Measurements from ENCODE around the gene SYT12.
"Not testable (repeated sequence)": the region's sequence is repeated elsewhere in the genome, so short reads cannot be mapped to it uniquely, and the experiment has no call there.

SYT12 gene

DNA sequence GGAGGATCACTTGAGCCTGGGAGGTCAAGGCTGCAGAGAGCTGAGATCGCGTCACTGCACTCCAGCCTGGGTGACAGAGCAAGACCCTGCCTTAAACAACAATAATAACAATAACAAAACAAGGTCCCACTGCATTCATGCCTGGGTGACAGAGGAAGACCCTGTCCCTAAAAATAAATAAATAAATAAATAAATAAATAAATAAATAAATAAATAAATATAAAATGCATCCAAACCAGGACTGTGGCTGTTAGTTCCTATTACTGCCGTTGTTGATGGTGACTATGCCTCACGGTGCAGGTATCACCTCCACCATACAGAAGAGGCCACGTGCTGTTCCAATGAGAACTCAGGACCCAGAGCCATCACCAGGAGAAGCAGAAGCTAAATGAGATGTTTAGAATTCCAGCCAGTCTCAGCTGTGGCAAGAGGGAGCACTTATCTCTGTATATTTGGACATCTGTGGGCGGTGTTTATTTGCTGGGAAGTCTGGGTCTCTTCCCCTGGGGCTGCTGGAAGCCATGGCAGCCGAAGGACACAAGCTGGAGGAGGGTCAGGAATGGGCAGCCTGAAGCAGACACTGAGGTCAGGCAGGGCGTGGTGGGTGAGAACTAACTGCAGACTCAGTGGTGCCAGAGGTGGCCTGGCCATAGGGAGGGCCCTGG, 26.2 kb upstream of the SYT12 start:
- DNase-seq (ENCODE audit: low spot score) = no peak

DNA sequence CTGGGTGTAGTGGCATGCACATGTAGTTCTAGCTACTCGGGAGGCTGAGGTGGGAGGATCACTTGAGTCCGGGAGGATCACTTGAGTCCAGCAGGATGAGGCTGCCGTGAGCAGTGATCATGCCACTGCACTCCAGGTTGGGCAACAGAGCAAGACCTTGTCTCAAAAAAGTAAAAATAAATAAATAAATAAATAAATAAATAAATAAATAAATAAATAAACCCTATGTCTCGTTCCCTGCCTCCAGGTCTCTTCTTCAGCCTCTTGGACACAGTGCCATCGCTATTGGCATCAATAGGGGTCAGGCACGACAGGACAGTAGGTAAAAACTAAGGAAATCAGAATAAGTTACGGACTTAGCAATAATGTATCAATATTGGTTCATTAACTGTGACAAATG, 23.4 kb upstream of the SYT12 start:
- DNase-seq (ENCODE audit: low spot score) = no peak

DNA sequence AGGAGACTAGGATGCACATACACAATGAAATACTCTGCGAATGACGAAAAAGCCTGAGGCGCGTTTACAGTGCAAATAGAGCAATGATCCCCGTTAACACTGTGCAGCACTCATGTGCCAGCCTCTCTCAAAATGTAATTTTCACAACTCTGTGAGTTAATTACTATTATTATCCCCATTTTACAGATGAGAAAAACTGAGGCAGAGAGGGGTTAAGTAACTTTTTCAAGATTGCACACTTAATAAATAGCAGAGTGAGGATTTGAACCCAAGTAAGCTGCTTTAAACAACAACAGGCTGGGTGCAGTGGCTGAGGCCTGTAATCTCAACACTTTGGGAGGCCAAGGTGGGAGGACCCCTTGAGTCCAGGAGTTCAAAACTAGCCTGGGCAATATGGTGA, 21.6 kb upstream of the SYT12 start:
- DNase-seq (ENCODE audit: low spot score) = no peak

DNA sequence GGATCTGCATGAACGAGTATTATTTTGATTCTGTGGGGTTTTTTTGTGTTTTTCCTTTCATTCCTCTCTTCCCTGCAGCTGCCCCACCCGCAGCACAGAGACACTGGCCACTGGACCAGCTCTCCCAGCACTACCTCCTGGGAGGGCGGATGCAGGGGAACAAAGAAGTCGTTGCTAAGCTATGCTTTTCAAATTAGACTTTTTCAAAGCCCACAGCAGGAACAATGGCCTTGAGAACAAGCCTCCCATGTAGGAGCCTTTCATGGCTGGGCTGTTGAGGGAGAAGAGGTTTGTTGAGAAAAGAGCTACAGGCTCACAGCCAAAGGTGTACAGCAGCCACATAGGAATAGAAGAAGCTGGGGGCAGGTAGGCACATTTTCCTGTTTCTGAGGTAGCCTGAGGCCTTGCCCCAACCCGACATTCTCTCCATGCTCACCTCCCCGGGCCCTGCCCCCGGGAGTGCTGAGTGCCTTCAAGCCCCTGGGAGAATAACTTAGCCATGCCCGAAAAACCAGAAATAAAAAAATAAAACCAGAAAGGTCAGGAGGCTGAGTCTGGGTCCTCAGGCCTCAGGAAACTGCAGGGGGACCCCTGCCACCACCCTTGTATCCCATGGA, 20.5 kb upstream of the SYT12 start:
- no peak for DNase-seq (ENCODE audit: low spot score)

DNA sequence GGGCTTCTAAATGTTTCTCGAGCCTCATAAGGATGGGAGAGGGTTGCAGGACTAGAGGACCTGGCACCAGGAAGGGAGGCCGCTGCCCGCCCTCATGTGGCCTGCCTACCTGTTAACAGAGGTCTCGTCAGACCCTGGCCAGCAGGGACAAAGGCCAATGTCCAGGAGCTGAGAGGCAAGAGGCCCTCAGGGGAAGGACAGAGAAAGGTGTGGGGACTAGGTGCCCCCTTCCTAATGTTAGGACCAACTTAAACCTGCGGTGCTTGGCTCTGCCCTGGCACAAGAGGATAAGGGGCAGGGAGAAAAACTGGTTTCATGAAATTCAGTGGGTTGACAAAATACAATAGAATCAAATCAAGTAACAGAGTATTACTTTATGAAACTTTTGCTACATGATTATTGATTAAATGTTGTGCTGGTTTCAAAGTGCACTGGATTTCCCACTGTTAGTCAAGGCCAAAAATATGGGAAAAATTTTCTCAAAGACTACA, 20.0 kb upstream of the SYT12 start:
- no peak for DNase-seq (ENCODE audit: low spot score)

DNA sequence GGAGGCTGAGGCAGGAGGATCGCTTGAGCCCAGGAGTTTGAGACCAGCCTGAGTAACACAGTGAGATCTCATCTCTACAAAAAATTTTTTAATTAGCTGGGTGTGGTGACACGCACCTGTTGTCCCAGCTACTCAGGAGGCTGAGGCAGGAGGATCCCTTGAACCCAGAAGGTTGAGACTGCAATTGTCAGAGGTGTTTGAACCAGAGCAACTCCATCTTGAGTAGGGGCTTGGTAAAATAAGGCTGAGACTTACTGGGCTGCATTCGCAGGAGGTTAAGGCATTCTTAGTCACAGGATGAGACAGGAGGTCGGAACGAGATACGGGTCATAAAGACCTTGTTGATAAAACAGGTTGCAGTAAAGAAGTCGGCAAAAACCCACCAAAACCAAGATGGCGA, 17.7 kb upstream of the SYT12 start:
- DNase-seq (ENCODE audit: low spot score) = not testable (repeated sequence)

DNA sequence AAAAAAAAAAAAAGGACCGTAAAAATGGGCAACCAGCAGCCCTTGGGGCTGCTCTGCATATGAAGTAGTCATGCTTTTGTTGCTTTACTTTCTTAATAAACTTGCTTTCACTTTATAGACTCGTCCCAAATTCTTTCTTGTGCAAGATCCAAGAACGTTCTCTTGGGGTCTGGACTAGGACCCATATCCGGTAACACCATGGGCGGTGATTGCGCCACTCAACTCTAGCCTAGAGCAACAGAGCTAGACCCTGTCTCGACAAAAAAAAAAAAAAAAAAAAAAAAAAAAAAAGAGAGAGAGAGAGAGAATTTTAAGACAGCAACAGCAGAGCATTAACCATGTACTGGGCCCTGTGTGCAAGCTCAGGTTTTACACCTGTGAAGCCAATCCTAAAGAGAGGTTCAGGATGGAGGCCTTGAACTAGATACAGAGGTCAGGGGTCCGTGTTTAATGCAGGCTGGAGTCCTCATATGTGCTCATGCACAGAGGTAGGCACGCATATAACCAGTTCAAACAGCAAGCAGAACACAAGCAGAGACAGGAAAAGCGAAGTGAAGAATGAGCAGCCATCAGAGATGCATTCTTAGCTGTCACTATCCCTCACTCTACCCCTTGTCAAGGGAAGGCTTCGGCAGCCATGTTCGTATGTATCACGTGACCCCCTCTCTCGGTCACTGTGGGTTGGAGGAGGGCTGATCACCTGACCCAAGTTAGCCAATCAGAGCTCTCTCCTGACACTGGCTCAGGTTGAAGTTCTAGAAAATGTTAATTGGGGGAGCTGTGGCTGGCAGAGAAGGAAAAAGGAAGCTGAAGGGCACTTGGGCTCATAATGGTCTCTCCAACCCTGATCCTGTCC, 16.7 kb upstream of the SYT12 start:
- peak; percentile 55 for DNase-seq (ENCODE audit: low spot score)

DNA sequence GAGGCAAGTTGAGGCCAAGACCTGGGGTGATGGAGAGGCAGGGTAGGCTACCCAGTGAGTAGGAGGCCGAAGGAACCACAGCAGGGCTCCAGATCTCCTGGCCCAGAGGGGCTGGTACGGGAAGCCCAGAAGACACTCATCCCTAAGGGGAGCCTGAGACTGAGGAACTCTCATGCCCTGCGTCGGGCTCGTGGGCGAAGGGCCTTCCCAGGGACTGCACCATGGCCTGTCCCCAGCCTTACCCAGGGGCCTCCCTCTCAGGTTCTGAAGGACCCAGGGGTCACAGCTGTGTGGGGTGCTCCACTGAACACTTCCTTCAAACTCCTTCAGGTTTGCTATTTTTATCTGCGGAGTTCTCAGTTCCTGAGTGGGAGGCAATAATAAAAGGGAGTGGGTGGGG, 15.8 kb upstream of the SYT12 start:
- no peak for DNase-seq (ENCODE audit: low spot score)

DNA sequence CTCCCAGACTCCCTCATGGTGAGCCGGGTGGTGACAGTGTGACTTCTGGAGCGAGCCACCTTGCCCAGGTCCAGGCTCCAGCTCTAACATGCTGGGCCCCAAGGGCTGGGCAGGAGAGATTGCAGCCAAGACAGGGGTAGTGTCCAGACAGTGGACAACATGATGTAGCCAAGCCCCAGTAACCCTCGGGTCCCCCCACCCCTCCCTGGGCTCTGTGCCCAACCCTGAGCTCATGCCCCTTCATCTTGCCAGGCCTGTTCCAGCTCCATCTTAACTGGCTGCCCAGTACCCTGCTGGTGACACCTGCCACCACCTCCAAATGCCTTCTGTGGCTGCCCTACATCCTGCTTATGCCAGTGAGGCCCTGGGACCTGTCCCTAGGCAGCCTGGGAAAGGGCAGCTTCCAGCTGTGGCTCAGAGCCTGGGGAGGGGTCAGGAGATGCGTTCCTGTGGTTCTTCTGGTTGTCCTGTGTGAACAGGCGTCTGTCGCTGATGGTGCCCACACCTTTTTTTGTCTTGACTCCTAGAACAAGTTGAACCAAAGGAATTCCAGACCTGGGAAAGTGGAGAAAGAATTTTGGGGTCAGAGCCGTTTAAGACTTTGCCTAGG, 12.5 kb upstream of the SYT12 start:
- no peak for DNase-seq (ENCODE audit: low spot score)

DNA sequence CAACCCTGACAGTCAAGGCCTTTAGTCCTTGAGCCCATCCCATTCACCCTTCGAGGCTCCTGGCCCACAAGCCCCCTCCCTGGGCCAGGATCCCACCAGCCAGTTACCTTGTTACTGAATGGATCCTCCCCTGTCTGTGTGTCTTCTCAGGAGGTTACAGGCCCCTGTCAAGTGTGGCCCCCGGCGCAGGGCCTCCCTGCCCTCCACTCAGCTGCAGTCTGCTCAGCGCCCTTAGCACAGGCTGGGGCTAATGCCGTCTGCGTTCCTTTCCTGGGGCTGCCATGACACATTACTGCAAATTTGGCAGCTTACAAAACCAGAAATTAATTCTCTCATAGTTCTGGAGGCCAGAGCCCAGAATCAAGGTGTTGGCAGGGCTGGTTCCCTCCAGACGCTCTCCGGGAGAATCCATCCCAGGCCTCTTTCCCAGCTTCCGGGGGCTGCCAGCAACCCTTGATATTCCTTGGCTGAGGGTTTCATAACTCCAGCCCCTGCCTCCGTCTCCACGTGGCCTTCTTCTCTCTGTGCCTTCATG, 9.4 kb upstream of the SYT12 start:
- no peak for DNase-seq (ENCODE audit: low spot score)

DNA sequence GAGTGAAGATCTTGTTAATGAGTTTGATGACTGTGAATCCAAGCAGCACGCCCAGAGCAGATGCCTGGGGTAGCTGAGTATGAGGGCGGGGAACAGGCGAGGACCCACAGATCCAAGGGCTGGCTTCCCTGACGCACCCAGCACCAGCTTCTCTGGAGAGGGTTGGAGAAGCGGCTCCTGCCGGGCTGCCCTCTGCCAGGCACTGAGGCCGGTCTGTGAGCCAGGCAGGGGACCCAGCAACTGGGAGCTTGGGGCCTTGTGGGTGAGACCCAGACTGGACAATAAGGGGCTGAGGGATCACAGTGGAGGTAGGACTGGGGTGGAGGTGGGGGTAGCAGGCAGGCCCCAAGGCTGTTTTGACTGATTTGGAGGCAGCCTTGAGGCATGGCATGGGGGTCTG, 8.6 kb upstream of the SYT12 start:
- no peak for DNase-seq (ENCODE audit: low spot score)

DNA sequence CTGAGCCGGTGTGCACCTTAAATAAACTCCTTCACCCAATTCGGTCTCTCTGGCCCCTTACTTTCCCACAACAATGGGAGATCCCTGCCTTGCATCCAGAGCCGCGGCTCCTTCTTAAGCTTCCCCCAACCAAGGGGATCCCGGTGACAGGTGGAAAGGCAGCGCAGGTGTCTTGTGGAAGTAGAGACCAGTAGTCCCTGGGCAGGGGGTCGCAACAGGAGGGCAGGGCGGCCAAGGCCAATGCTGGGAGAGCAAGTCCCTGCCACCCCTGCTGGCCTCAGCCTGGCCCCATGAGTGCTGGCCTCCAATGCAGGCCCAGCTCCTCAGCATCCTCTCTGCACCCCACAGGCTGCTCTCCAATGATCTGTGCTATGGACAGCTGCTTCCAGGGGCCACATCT, 7.9 kb upstream of the SYT12 start:
- no peak for DNase-seq (ENCODE audit: low spot score)

DNA sequence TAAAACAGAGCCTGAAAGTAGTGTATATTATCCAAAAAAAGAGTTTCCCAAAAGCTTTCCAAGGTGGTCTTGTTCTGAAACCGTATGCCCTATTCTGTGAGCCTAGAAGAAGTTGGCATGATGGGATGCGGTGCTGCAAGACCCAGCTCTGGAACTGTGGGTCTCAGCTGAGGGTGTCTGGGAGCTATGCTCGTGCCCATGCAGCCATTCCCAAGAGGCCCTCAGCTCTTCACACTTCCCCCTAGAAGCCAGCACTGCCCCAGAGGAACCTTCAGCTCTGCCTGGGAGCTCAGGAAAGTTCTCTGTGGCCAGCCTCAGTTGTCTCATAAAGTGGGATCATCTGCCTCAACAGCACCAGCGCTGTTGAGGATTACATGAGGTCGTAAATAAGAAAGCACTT, 6.4 kb upstream of the SYT12 start:
- no peak for DNase-seq (ENCODE audit: low spot score)

DNA sequence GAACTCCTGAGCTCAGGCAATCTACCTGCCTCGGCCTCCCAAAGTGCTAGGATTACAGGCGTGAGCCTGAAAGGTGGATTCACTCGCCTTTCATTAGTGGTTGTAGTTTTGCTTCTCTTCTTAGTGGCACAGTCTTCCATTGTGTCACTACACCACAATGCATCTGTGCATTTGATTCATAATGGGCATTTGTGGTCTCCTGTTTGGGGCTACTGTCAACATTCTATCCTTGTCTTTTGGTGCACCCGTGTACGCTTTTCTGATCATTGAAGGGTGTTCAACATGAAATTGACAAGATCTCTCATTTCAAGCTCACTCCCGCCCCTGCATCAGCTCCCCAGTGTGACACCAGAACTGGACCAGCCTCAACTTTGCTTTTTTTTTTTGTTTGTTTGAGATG, 2.0 kb upstream of the SYT12 start:
- no peak for DNase-seq (ENCODE audit: low spot score)

DNA sequence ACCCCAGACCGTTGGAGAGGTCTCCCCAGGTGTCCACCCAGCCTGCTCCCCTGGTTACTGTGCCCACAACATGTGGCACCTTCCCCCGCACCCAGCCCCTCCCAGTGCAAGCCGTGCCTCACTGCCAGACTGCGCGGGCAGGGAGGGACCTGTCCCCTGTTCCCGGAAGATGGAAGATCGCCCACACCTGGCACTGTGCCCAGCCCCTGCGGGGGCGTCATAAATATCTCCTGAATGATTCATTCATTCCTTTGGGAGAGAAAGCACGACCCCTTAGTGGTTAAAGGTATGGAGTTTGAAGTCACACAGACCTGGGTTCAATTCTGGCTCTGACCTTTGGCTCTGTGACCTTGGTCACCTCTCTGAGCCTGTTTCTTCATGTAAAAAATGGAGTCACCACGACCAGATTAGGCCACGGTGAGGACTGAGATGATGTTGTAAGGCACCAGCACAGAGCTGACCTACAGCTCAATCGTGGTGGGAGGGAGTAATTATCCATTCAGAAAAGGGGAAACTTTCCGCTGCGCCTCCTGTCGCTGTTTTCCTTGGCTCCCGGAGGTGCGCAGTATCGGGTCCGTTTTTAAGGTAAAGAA, 497 bp upstream of the SYT12 start:
- peak; percentile 49 for DNase-seq (ENCODE audit: low spot score)

DNA sequence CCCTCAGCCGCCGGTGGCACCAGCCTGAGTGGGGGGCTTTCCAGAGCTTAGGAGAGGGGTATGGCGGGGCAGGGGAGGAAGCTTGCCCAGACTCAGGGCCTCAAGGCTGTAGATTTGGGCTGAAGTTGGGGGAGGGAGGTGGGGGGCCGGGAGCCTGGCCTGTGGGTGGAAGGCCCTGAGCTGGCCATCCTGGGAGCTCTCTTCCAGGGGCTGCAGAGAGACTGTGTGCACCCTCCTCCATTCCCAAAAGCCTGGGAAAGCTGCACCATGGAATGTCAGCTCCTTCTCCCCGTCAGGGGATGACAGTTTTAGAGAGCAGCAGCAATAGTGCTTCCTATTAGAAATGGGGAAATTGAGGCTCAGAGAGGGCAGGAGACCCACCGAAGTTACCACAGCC, 1.0 kb downstream of the SYT12 start:
- no peak for DNase-seq (ENCODE audit: low spot score)

DNA sequence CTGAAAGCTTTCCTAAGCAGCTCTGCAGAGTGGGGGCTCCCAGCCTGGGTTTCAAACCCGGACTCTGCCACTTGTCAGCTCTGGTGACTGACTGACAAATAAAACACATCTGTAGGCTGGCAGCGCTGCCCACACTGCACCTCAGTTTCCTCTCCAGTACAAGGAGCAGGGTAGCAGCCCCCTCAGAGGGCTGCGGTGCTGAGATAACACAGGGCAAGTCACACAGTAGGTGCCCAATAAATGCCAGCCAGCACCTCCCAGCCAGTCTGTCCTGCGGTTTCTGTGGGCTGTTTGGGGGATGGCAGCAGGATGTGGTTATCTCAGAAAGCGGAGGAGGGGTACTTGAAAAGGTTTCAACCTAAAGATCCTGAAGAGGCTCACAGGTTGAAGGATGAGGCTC, 1.5 kb downstream of the SYT12 start:
- no peak for DNase-seq (ENCODE audit: low spot score)

DNA sequence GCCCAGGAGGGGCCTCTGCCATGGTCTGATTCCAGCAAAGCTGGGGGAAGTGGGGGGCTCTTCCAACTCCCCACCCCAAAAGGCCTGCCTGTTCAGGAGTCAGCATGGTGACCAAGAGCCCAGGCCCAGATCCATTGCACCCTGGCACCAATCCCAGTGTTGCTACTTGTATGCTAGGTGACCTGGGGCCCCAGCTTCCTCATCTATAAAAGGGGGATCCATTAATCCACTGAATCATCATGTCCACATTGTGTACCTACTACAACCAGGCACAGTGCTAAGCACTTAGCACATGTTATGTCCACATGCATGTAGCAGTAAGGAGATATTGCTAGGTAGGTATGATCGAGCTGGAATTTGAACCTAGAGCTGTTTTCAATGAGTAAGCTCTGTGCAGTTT, 2.0 kb downstream of the SYT12 start:
- no peak for DNase-seq (ENCODE audit: low spot score)

DNA sequence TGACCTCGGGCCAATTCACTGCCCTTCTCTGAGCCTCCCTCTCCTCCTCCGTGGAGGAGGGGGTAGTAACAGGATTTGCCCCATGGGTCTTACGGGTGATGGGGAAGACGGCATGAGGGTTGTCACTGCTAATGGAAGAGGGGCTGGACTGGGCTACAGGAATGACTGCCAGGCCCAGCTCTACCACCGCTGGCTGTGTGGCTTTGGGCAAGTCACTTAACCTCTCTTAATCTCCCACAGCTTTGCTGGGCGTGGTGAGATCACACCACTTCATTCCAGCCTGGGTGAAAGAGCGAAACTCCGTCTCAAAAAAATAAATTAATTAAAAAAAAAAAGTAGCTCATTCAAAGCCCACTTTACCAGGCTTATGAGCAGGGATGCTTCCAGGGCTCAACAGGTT, 2.8 kb downstream of the SYT12 start:
- DNase-seq (ENCODE audit: low spot score) = no peak

DNA sequence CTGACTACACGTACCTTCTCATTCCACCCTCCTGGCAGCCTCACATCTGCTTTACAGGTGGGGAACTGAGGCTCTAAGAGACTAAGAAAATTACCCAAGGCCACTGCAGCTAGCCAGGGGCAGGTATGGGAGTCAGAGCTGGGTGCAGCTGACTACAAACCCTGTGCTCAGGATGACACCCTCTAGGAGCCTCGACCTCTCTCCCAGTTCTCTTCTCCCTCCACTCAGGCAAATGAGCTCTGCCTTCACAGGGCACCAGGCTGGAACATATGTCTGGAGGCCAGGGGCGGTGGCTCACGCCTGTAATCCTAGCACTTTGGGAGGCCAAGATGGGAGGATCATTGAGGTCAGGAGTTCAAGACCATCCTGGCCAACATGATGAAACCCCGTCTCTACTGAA, 4.0 kb downstream of the SYT12 start:
- no peak for DNase-seq (ENCODE audit: low spot score)

DNA sequence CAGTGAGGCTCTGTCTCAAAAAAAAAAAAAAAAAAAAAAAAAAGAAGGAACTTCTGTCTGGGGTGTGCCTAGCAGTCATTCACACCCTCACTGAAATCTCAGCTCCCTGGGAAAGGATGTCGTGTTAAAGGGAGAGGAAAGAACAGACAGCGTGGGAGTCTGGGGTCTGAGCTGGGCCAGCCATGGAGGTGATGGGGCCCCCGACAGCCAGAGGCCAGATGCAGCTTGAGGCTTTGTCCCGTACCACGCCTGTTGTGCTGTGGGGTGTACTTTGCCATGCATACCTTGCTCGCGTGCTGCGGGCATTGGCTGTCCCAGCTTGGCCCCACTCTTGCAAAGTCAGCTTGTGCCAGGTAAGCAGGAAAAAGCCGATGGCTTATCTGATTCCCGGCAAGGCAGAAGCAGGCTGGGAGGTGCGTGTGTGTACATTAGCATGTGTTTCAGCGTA, 4.6 kb downstream of the SYT12 start:
- DNase-seq (ENCODE audit: low spot score) = no peak

DNA sequence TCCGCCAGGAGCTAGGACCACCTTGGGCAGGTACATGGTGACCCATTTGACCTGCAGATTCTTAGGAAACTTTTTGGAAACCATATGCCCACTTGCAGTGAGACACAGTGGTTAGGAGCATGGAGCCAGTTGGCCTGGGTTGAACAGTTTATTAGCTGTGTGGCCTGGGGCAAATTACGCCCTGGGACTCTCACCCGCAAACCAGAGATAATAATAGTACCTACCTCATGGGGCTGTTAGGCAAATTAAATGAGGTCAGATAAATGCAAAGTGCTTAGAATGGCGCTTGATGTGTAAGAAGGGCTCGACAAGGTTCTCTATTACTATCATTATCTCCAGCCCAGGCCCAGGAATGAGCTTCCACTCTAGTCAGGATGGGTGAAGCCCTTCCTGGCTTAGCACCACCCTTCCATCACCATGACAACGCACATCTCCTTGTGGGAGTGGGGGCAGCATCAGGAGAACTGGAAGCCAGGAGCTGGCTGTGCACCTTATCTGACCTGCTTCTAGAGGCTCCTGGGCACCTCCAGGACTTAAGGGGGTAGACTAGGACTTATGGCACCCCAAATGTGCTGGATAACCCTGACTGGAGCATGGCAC, 5.1 kb downstream of the SYT12 start:
- DNase-seq (ENCODE audit: low spot score) = peak; percentile 54
